Central memory CD8-positive, alpha-beta T cell (primary cell): ENCODE measurements around the gene PIBF1.
"Not testable (repeated sequence)": the region's sequence is repeated elsewhere in the genome, so short reads cannot be mapped to it uniquely, and the experiment has no call there.

Source experiments
- ATAC-seq: fragments of 150-1000 bp; cut with Tn5 transposase; replicated peaks from 2 replicates; pipeline ENCODE4 v1.10.0; 2022; ENCODE audit warnings: mild to moderate bottlenecking, moderate FRiP score, moderate number of reproducible peaks; ENCODE audit not compliant: poor library complexity, severe bottlenecking; ENCODE audit errors: extremely low read depth
- DNase-seq, 2 donors: peaks; one replicate each; pipeline ENCODE4 v3.0.0; 2021; ENCODE audit warnings: low spot score in 2 of 2
- H3K27ac Mint-ChIP-seq: one replicate; pipeline ENCODE4 v1.8.0; 2022; ENCODE audit warnings: low read depth, mild to moderate bottlenecking, moderate library complexity, mixed read lengths
- H3K27me3 Mint-ChIP-seq: one replicate; pipeline ENCODE4 v1.8.0; 2022; ENCODE audit warnings: mixed read lengths
- H3K36me3 Mint-ChIP-seq: one replicate; pipeline ENCODE4 v1.8.0; 2022; ENCODE audit warnings: mild to moderate bottlenecking, moderate library complexity, mixed read lengths; ENCODE audit not compliant: insufficient read depth
- H3K4me1 Mint-ChIP-seq: one replicate; pipeline ENCODE4 v1.8.0; 2022; ENCODE audit warnings: mixed read lengths
- H3K4me3 Mint-ChIP-seq: one replicate; pipeline ENCODE4 v1.8.0; 2022; ENCODE audit warnings: mild to moderate bottlenecking, moderate library complexity, mixed read lengths
- H3K9me3 Mint-ChIP-seq: one replicate; pipeline ENCODE4 v1.8.0; 2022; ENCODE audit warnings: mixed read lengths

PIBF1 gene

GRCh38 chr13:72839831-72840426, 58.0 kb downstream of the PIBF1 start:
- H3K4me3 Mint-ChIP-seq: no peak overlapping the region
- no peak overlapping the region for H3K27ac Mint-ChIP-seq
- DNase-seq: no peak

GRCh38 chr13:72842991-72843390, 61.1 kb downstream of the PIBF1 start:
- peaks cover 21% of the 10 kb centered on the region for H3K36me3 Mint-ChIP-seq
- H3K9me3 Mint-ChIP-seq: no peaks in the 10 kb centered on the region
- no peak overlapping the region for H3K27ac Mint-ChIP-seq
- H3K4me1 Mint-ChIP-seq: peaks cover 6% of the 10 kb centered on the region
- H3K27me3 Mint-ChIP-seq: no peaks in the 10 kb centered on the region
- no peak for DNase-seq
- H3K4me3 Mint-ChIP-seq: no peak overlapping the region
- ATAC-seq: no peak

More at GRCh38 chr13:72839831-72840426, 58.0 kb downstream of the PIBF1 start:
- Mint-ChIP-seq H3K36me3 (peaks cover 21% of the 10 kb centered on the region), H3K9me3 (no peaks in the 10 kb centered on the region), H3K4me1 (peaks cover 6% of the 10 kb centered on the region), H3K27me3 (no peaks in the 10 kb centered on the region)
- no peak for ATAC-seq

- not testable (repeated sequence) for H3K27me3 Mint-ChIP-seq, H3K4me1 Mint-ChIP-seq, H3K4me3 Mint-ChIP-seq, ATAC-seq, DNase-seq, H3K9me3 Mint-ChIP-seq, H3K27ac Mint-ChIP-seq
- H3K36me3 Mint-ChIP-seq: peaks cover 22% of the 10 kb centered on the region
Measured at GRCh38 chr13:72845148-72845547, 63.2 kb downstream of the PIBF1 start.

- H3K27me3 Mint-ChIP-seq: no peaks in the 10 kb centered on the region
- no peak overlapping the region for H3K4me3 Mint-ChIP-seq
- DNase-seq (no peak), ATAC-seq (no peak)
- H3K9me3 Mint-ChIP-seq: no peaks in the 10 kb centered on the region
- peaks cover 19% of the 10 kb centered on the region for H3K36me3 Mint-ChIP-seq
- H3K4me1 Mint-ChIP-seq: peaks cover 6% of the 10 kb centered on the region
- H3K27ac Mint-ChIP-seq: no peak overlapping the region
Measured at GRCh38 chr13:72849571-72849970, 67.6 kb downstream of the PIBF1 start.

GRCh38 chr13:72850959-72851677, 69.2 kb downstream of the PIBF1 start:
- peaks cover 6% of the 10 kb centered on the region for H3K4me1 Mint-ChIP-seq
- DNase-seq (no peak), ATAC-seq (no peak)
- no peak overlapping the region for H3K27ac Mint-ChIP-seq
- H3K27me3 Mint-ChIP-seq: no peaks in the 10 kb centered on the region
- H3K9me3 Mint-ChIP-seq: no peaks in the 10 kb centered on the region
- H3K36me3 Mint-ChIP-seq: peaks cover 9% of the 10 kb centered on the region
- no peak overlapping the region for H3K4me3 Mint-ChIP-seq

- Mint-ChIP-seq H3K4me1 (peaks cover 6% of the 10 kb centered on the region), H3K4me3 (no peak overlapping the region), H3K27me3 (no peaks in the 10 kb centered on the region), H3K27ac (no peak overlapping the region), H3K36me3 (peaks cover 6% of the 10 kb centered on the region), H3K9me3 (no peaks in the 10 kb centered on the region)
- DNase-seq (no peak), ATAC-seq (no peak)
Measured at GRCh38 chr13:72851678-72852014, 69.7 kb downstream of the PIBF1 start.

- H3K4me1 Mint-ChIP-seq: peaks cover 6% of the 10 kb centered on the region
- no peak overlapping the region for H3K4me3 Mint-ChIP-seq
- peaks cover 9% of the 10 kb centered on the region for H3K36me3 Mint-ChIP-seq
- ATAC-seq: no peak
- H3K27me3 Mint-ChIP-seq: no peaks in the 10 kb centered on the region
- no peaks in the 10 kb centered on the region for H3K9me3 Mint-ChIP-seq
- DNase-seq: no peak
- no peak overlapping the region for H3K27ac Mint-ChIP-seq
Measured at GRCh38 chr13:72852207-72852606, 70.3 kb downstream of the PIBF1 start.

GRCh38 chr13:72853000-72853399, 71.1 kb downstream of the PIBF1 start:
- Mint-ChIP-seq H3K27me3 (no peaks in the 10 kb centered on the region), H3K9me3 (no peaks in the 10 kb centered on the region), H3K4me1 (peaks cover 6% of the 10 kb centered on the region), H3K4me3 (no peak overlapping the region), H3K36me3 (peaks cover 8% of the 10 kb centered on the region), H3K27ac (no peak overlapping the region)
- ATAC-seq: no peak
- DNase-seq: no peak

- ATAC-seq (no peak), DNase-seq (no peak)
- H3K4me3 Mint-ChIP-seq: no peak overlapping the region
- no peaks in the 10 kb centered on the region for H3K9me3 Mint-ChIP-seq
- H3K27me3 Mint-ChIP-seq: no peaks in the 10 kb centered on the region
- no peaks in the 10 kb centered on the region for H3K36me3 Mint-ChIP-seq
- no peak overlapping the region for H3K27ac Mint-ChIP-seq
- H3K4me1 Mint-ChIP-seq: peaks cover 6% of the 10 kb centered on the region
Measured at GRCh38 chr13:72864142-72865011, 82.4 kb downstream of the PIBF1 start.

GRCh38 chr13:72868229-72868628, 86.3 kb downstream of the PIBF1 start:
- Mint-ChIP-seq H3K9me3 (no peaks in the 10 kb centered on the region), H3K4me1 (peaks cover 12% of the 10 kb centered on the region), H3K36me3 (peaks cover 2% of the 10 kb centered on the region), H3K27ac (no peak overlapping the region), H3K27me3 (no peaks in the 10 kb centered on the region), H3K4me3 (no peak overlapping the region)
- ATAC-seq: no peak
- DNase-seq: no peak

GRCh38 chr13:72875233-72875632, 93.3 kb downstream of the PIBF1 start:
- Mint-ChIP-seq H3K36me3 (peaks cover 1% of the 10 kb centered on the region), H3K4me3 (no peak overlapping the region), H3K9me3 (no peaks in the 10 kb centered on the region), H3K4me1 (peaks cover 18% of the 10 kb centered on the region), H3K27ac (no peak overlapping the region), H3K27me3 (no peaks in the 10 kb centered on the region)
- DNase-seq (no peak), ATAC-seq (no peak)

GRCh38 chr13:72884101-72884500, 102.2 kb downstream of the PIBF1 start:
- no peak for ATAC-seq
- Mint-ChIP-seq H3K9me3 (no peaks in the 10 kb centered on the region), H3K4me3 (no peak overlapping the region), H3K27me3 (no peaks in the 10 kb centered on the region), H3K27ac (no peak overlapping the region), H3K4me1 (peaks cover 5% of the 10 kb centered on the region), H3K36me3 (no peaks in the 10 kb centered on the region)
- no peak for DNase-seq
